HS-5 (cell line): ENCODE data around the gene USP24.
A peak's percentile ranks its signal among the peaks of the same experiment; 100 is the strongest.
"Not testable (repeated sequence)": the region's sequence is repeated elsewhere in the genome, so short reads cannot be mapped to it uniquely, and the experiment has no call there.

Source experiments
- DNase-seq: peaks from one replicate; pipeline ENCODE4 v3.0.0-alpha.2; 2012; ENCODE audit warnings: low read depth

Gene USP24

GRCh38 chr1:55037733-55038551 is 177.2 kb downstream of the USP24 start:
- DNase-seq, result no peak

- no peak for DNase-seq
These were observed 179.3 kb downstream of the USP24 start for GRCh38 chr1:55035904-55036303.

- DNase-seq, result no peak
These were observed 180.6 kb downstream of the USP24 start for GRCh38 chr1:55034476-55035133.

GRCh38 chr1:55033265-55033614 is 181.9 kb downstream of the USP24 start:
- DNase-seq, result no peak

GRCh38 chr1:55031098-55031497 is 184.1 kb downstream of the USP24 start:
- DNase-seq, result not testable (repeated sequence)

- not testable (repeated sequence) for DNase-seq
These were observed 188.5 kb downstream of the USP24 start for GRCh38 chr1:55026682-55027081.

- DNase-seq, result not testable (repeated sequence)
These were observed 191.0 kb downstream of the USP24 start for GRCh38 chr1:55024163-55024562.

GRCh38 chr1:55021942-55022546 is 193.1 kb downstream of the USP24 start:
- peak; percentile 70 for DNase-seq

- no peak for DNase-seq
These were observed 196.8 kb downstream of the USP24 start for GRCh38 chr1:55018395-55018794.
